ENCODE data around the gene TAS2R30.
"Not testable (repeated sequence)": the region's sequence is repeated elsewhere in the genome, so short reads cannot be mapped to it uniquely, and the experiment has no call there.

- TF ChIP-seq CTCF, POLR2A (IDR thresholded peaks at IDR 0.05): not testable (repeated sequence)
Observed at GRCh38 chr12:11094910-11095309, 39.5 kb downstream of the TAS2R30 start.
